Lower leg skin (tissue), 4 donors: ENCODE results near the gene STPG3. TPM values are rescaled to one million over a fixed set of nuclear protein-coding genes. Genes with fewer than 3 reads are reported as not detected.

Experiments
- DNase-seq, 2 donors: peaks; one replicate each; pipeline ENCODE4 v3.0.0-alpha.2; 2019; ENCODE audit warnings: low spot score in 2 of 2
- H3K4me3 ChIP-seq: fragments of 200-600 bp; sonication (generic); 2 replicates; pipeline ENCODE4 v1.5.1; 2017; ENCODE audit warnings: mild to moderate bottlenecking, low read depth; ENCODE audit not compliant: poor library complexity, severe bottlenecking
- POLR2A ChIP-seq, 2 donors: fragments of 450-650 bp; IDR thresholded peaks; one replicate each; pipeline ENCODE4 v1.6.1; 2016 to 2017; ENCODE audit warnings: antibody characterized with exemption in 2 of 2, mild to moderate bottlenecking in 1 of 2, moderate library complexity in 1 of 2
- WGBS, 2 donors: methylation state at CpG; one replicate each; pipeline ENCODE4 v1.1.5; 2018; 5-methylcytosine and 5-hydroxymethylcytosine counted together
- intact Hi-C: fragments of 100-400 bp; cut with DNase I; formaldehyde crosslinking; loops from one replicate; pipeline ENCODE4 v1.15.0; 2023; ENCODE audit warnings: low total_unique reads
- total RNA-seq, 4 donors: library from RNA; depleted of rRNA; stranded (reverse); fragments of >200 nt; gene quantifications; one replicate each; pipeline ENCODE4 v1.1.0, GENCODE V29; 2016
- TF ChIP-seq, protein P1 (sequence below), 3 donors: fragments of 450-650 bp; IDR thresholded peaks; one replicate each; pipeline ENCODE4 v1.5.1; 2016; ENCODE audit warnings: antibody characterized with exemption in 3 of 3, mild to moderate bottlenecking in 3 of 3, moderate library complexity in 2 of 3

STPG3 gene
- total RNA-seq, 4 donors from 2014 or later = not detected

DNA sequence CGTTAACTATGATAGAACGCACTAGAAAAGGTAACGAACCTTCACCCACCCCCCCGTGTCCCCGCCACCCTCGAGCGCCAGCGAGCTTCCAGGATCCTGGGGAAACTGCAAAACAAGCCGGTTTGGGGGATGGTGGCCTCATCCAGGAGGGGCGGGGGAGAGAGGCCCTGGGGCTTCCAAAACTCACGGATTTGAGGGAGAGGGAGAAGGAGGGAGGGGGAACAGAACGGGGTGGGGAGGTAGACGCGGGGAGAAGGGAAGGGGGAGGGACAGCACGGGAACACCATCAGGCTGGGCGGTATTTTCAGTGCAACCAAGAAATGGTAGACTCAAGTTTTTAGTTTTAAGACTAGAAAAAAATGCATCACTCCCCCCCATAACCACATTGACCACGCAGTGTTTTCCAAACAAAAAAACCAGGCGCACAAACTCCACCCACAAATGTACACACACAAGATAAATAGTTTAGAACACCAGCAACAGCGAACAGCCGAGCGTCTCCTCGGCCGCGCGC, 49.5 kb downstream of the STPG3 start:
- peak in 1 of 2 donors; percentile 14 for DNase-seq
- intact Hi-C loops = no loop called here
- peak overlapping the region; percentile 36 for H3K4me3 ChIP-seq
- 4 to 5% methylated on average over 19 to 25 of the region's 25 CpGs for WGBS, 2 donors
- TF ChIP-seq, protein P1, sequence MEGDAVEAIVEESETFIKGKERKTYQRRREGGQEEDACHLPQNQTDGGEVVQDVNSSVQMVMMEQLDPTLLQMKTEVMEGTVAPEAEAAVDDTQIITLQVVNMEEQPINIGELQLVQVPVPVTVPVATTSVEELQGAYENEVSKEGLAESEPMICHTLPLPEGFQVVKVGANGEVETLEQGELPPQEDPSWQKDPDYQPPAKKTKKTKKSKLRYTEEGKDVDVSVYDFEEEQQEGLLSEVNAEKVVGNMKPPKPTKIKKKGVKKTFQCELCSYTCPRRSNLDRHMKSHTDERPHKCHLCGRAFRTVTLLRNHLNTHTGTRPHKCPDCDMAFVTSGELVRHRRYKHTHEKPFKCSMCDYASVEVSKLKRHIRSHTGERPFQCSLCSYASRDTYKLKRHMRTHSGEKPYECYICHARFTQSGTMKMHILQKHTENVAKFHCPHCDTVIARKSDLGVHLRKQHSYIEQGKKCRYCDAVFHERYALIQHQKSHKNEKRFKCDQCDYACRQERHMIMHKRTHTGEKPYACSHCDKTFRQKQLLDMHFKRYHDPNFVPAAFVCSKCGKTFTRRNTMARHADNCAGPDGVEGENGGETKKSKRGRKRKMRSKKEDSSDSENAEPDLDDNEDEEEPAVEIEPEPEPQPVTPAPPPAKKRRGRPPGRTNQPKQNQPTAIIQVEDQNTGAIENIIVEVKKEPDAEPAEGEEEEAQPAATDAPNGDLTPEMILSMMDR (IDR thresholded peaks at IDR 0.05) = no peak
- TF ChIP-seq POLR2A (IDR thresholded peaks at IDR 0.05) = no peak

DNA sequence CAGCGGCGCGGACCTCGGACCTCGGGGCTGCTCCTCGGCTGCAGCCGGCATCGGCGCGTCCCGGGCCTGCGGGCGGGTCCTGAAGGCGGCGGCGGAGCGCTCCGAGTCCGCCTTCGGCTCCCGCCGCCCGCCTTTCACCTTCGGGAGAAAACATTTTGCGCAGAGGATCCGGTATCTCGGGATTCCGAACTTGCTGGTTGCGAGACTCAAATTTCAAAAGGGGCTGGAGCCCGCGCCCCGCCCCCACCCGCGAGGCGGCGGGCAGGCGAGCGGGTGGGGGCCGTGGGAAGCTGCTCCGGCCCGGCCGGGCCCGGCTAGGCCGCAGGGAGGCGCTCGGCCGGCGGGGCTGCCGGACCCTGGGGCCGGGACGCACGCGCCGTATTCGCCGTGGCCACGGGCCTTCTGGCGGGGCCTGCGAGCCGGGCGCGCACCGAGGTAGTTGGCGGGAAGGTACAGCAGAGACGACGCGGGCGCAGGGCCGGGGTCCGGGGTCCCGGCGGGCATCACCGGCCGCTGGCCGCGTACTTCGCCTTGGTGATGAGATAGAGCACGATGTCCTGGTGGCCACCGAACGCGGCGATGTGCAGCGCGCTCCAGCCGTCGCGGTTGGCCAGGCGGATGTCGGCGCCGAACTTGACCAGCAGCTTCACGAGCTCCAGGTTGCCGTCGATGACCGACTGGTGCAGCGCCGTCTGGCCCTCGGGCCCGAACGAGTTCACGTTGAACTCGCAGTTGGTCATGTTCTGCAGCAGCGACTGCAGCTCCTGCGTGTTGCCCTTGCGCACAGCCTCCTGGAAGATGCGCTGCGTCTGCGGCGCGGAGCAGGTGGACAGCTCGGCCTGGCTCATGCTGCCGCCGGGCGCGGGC, 50.2 kb downstream of the STPG3 start:
- intact Hi-C loops = no loop called here
- peak overlapping the region; percentile 36 for H3K4me3 ChIP-seq
- TF ChIP-seq POLR2A (IDR thresholded peaks at IDR 0.05) = no peak
- TF ChIP-seq, protein P1 (IDR thresholded peaks at IDR 0.05) = no peak
- 0 to 1% methylated on average over 24 to 25 of the region's 115 CpGs for WGBS, 2 donors
- DNase-seq = peak in 1 of 2 donors; percentile 85

DNA sequence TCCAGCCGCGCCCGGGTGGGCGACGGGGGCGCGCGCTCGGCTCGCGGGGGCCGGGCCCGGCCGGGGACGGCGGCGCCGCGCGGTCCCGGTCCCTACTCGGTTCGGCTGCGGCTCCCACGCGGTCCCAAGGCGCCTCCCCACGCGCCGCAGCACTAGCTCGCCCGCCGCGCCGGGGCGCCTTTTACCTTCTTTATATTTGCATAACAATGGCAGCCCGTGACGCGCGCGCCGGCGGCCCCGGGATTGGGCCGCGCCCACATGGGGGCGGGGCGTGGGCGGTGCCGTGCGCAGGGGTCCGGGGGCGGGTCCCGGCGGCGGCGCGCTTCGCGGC, 51.0 kb downstream of the STPG3 start, which contains the start of gene NRARP:
Gene NRARP, minus strand, starts transcription at position 154 of the 331 bp plus-strand sequence. CDS start 343 bp downstream, outside the sequence.
- DNase-seq = peak; percentile 83 to 97
- intact Hi-C loops = no loop called here
- peak within 1 kb of the TSS; percentile 36 for H3K4me3 ChIP-seq
- TF ChIP-seq POLR2A (IDR thresholded peaks at IDR 0.05) = no peak
- TF ChIP-seq, protein P1 (IDR thresholded peaks at IDR 0.05) = no peak
- 1 to 2% methylated on average over 23 to 35 of the region's 60 CpGs for WGBS, 2 donors

DNA sequence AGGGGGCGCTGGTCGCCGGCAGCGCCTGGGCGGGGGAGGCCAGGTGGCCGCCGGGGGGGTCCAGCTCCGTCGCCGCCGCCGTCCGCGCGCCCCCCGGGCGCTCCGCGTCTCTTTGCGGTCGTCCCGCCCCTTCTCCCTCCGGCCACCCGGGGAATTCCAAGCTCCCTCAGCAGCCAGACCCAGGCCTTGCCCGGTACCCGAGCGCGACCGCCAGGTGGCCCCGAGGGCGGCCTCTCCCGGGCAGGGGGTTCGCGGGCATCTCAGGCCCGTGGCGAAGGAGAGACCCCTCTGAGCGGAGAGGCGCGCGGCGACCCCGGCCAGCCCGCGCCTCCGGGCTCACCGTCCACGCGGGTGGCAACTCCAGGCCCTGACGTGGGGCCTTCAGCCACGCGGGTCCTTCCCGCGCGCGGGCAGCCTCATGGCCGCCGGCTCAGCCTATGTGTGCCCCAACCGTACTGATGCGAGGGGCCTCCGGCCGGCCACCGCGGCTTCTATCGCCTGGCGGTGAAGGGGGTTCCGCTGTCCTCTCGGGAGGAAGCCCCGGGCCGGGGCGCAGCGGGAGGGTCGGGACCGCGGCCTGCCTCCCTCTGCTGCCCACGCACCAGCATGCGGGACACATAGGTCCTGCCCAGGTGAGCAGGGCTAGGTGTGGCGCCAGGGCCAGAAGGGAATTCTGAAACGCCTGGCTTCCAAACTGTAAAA, 51.5 kb downstream of the STPG3 start:
- H3K4me3 ChIP-seq = peak overlapping the region; percentile 9
- TF ChIP-seq, protein P1 (IDR thresholded peaks at IDR 0.05) = no peak
- TF ChIP-seq POLR2A (IDR thresholded peaks at IDR 0.05) = no peak
- WGBS, 2 donors = 3% methylated on average over 16 to 18 of the region's 78 CpGs
- intact Hi-C loops = no loop called here
- DNase-seq = peak in 1 of 2 donors; percentile 84

Other genes with a start within 250 kb of the STPG3 start
- gene ABCA2, start 223.0 kb upstream of the STPG3 start, total RNA-seq = 10 to 100 TPM; 18.2 to 27.6 (median 23.7) TPM
- gene FUT7, start 219.2 kb upstream of the STPG3 start, total RNA-seq = under 1 TPM in 2 of 4 donors, not detected in 2; 0.22 to 0.39 TPM
- 10 to 100 TPM; 29.1 to 63.9 (median 56.1) TPM for gene NPDC1, start 205.1 kb upstream of the STPG3 start, total RNA-seq
- 10 to 100 TPM; 10.1 to 14.7 (median 12.1) TPM for gene ENTPD2, start 197.2 kb upstream of the STPG3 start, total RNA-seq
- gene SAPCD2, start 180.7 kb upstream of the STPG3 start, total RNA-seq = 10 to 100 TPM in 2 of 4 donors, 1 to 10 TPM in 2; 5.7 to 25.6 (median 13.7) TPM
- gene UAP1L1, start 173.8 kb upstream of the STPG3 start, total RNA-seq = 10 to 100 TPM in 1 of 4 donors, 1 to 10 TPM in 3; 6.6 to 13.7 (median 7.9) TPM
- gene MAN1B1, start 164.3 kb upstream of the STPG3 start, total RNA-seq = 10 to 100 TPM; 57.7 to 81.0 (median 61.8) TPM
- 100 to 1,000 TPM; 123 to 144 (median 138) TPM for gene DPP7, start 136.6 kb upstream of the STPG3 start, total RNA-seq
- 1 to 10 TPM in 1 of 4 donors, under 1 TPM in 2, not detected in 1; 0.10 to 2.4 (median 0.49) TPM for gene GRIN1, start 112.1 kb upstream of the STPG3 start, total RNA-seq
- 10 to 100 TPM in 3 of 4 donors, 1 to 10 TPM in 1; 4.1 to 29.0 (median 21.3) TPM for gene LRRC26, start 81.2 kb upstream of the STPG3 start, total RNA-seq
- gene TMEM210, start 79.2 kb upstream of the STPG3 start, total RNA-seq = not detected
- 10 to 100 TPM; 26.2 to 69.3 (median 30.5) TPM for gene ANAPC2, start 62.7 kb upstream of the STPG3 start, total RNA-seq
- 100 to 1,000 TPM in 2 of 4 donors, 10 to 100 TPM in 2; 79.2 to 112 (median 93.1) TPM for gene SSNA1, start 62.6 kb upstream of the STPG3 start, total RNA-seq
- gene TPRN, start 50.5 kb upstream of the STPG3 start, total RNA-seq = 10 to 100 TPM; 27.6 to 34.2 (median 29.1) TPM
- gene TMEM203, start 45.6 kb upstream of the STPG3 start, total RNA-seq = 10 to 100 TPM; 45.7 to 60.7 (median 49.4) TPM
- 10 to 100 TPM in 3 of 4 donors, 1 to 10 TPM in 1; 8.1 to 18.6 (median 11.6) TPM for gene NDOR1, start 45.6 kb upstream of the STPG3 start, total RNA-seq
- gene RNF208, start 29.0 kb upstream of the STPG3 start, total RNA-seq = 10 to 100 TPM in 1 of 4 donors, 1 to 10 TPM in 3; 3.7 to 10.2 (median 5.5) TPM
- 100 to 1,000 TPM in 1 of 4 donors, 10 to 100 TPM in 3; 40.2 to 119 (median 67.6) TPM for gene CYSRT1, start 26.1 kb upstream of the STPG3 start, total RNA-seq
- gene RNF224, start 23.8 kb upstream of the STPG3 start, total RNA-seq = 1 to 10 TPM in 2 of 4 donors, under 1 TPM in 1, not detected in 1; 0.25 to 3.2 (median 2.4) TPM
- 1 to 10 TPM in 1 of 4 donors, not detected in 3; 1.6 TPM for gene SLC34A3, start 20.4 kb upstream of the STPG3 start, total RNA-seq
- gene TUBB4B, start 10.0 kb upstream of the STPG3 start, total RNA-seq = 100 to 1,000 TPM; 317 to 604 (median 408) TPM
- 10 to 100 TPM; 40.7 to 52.7 (median 49.9) TPM for gene NELFB, start 4.0 kb downstream of the STPG3 start, total RNA-seq
- 1 to 10 TPM; 4.9 to 7.4 (median 5.6) TPM for gene TOR4A, start 26.4 kb downstream of the STPG3 start, total RNA-seq
- gene NRARP, start 51.0 kb downstream of the STPG3 start, total RNA-seq = 10 to 100 TPM; 28.5 to 49.2 (median 41.0) TPM
- gene EXD3, start 171.9 kb downstream of the STPG3 start, total RNA-seq = 10 to 100 TPM; 13.8 to 25.7 (median 17.7) TPM
- gene NOXA1, start 172.1 kb downstream of the STPG3 start, total RNA-seq = 1 to 10 TPM; 3.1 to 5.6 (median 4.4) TPM
- gene ENTPD8, start 190.1 kb downstream of the STPG3 start, total RNA-seq = not detected
- 10 to 100 TPM; 18.6 to 41.8 (median 24.3) TPM for gene NSMF, start 208.0 kb downstream of the STPG3 start, total RNA-seq